Measurements from ENCODE around the gene IQUB.

GRCh38 chr7:123463890-123464289, 70.5 kb downstream of the IQUB start:
- TF ChIP-seq CTCF (IDR thresholded peaks at IDR 0.05; ENCODE audit: low read depth, low read length), result no peak
- TF ChIP-seq EZH2phosphoT487 (IDR thresholded peaks at IDR 0.05; ENCODE audit: low read depth), result no peak

All from OCI-LY3 (cell line).